Right atrium auricular region (tissue), 2 donors: ENCODE data around the gene MYO9A. TPM values are rescaled to one million over a fixed set of nuclear protein-coding genes. Genes with fewer than 3 reads are reported as not detected.
"Not testable (repeated sequence)": the region's sequence is repeated elsewhere in the genome, so short reads cannot be mapped to it uniquely, and the experiment has no call there.

Experiments used
- DNase-seq: peaks from one replicate; pipeline ENCODE4 v3.0.0-alpha.2; 2019; ENCODE audit warnings: low spot score
- H3K27ac ChIP-seq, 2 donors: fragments of 200-600 bp; sonication (generic); 1 replicate in 1 of 2; 2 replicates in 1 of 2; pipeline ENCODE4 v1.5.1; 2016 to 2019
- H3K27me3 ChIP-seq, 2 donors: fragments of 200-600 bp; sonication (generic); one replicate each; pipeline versions ENCODE4 v1.5.1 to v1.6.0; 2017 to 2019
- H3K36me3 ChIP-seq: fragments of 200-600 bp; sonication (generic); one replicate; pipeline ENCODE4 v1.5.1; 2016
- H3K4me1 ChIP-seq, 2 donors: fragments of 200-600 bp; sonication (generic); one replicate each; pipeline versions ENCODE4 v1.5.1 to v1.6.0; 2017 to 2019
- H3K4me3 ChIP-seq, 2 donors: fragments of 200-600 bp; sonication (generic); 1 replicate in 1 of 2; 2 replicates in 1 of 2; pipeline ENCODE4 v1.5.1; 2017 to 2019; ENCODE audit warnings: mild to moderate bottlenecking in 1 of 2, moderate library complexity in 1 of 2
- H3K9me3 ChIP-seq, 2 donors: fragments of 200-600 bp; sonication (generic); one replicate each; pipeline ENCODE4 v1.5.1; 2019
- total RNA-seq, 2 donors: library from RNA; depleted of rRNA; stranded (reverse); fragments of >200 nt; gene quantifications; one replicate each; pipeline ENCODE4 v1.1.0, GENCODE V29; 2016
- TF ChIP-seq, protein P1 (sequence below), 2 donors: fragments of 200-600 bp; sonication (generic); IDR thresholded peaks; one replicate each; pipeline ENCODE4 v1.5.1; 2019; ENCODE audit warnings: antibody characterized with exemption in 2 of 2

The MYO9A gene
- total RNA-seq, 2 donors from 2014 or later, result 23.4 to 24.1 TPM

GRCh38 chr15:72057548-72058091, 60.3 kb downstream of the MYO9A start:
- H3K36me3 ChIP-seq, result no peaks in the 10 kb centered on the region
- H3K9me3 ChIP-seq, result no peaks in the 10 kb centered on the region
- no peak overlapping the region for H3K27ac ChIP-seq
- H3K4me1 ChIP-seq, result no peaks in the 10 kb centered on the region
- no peak for DNase-seq
- no peak overlapping the region for H3K4me3 ChIP-seq
- no peaks in the 10 kb centered on the region for H3K27me3 ChIP-seq
- TF ChIP-seq, protein P1, sequence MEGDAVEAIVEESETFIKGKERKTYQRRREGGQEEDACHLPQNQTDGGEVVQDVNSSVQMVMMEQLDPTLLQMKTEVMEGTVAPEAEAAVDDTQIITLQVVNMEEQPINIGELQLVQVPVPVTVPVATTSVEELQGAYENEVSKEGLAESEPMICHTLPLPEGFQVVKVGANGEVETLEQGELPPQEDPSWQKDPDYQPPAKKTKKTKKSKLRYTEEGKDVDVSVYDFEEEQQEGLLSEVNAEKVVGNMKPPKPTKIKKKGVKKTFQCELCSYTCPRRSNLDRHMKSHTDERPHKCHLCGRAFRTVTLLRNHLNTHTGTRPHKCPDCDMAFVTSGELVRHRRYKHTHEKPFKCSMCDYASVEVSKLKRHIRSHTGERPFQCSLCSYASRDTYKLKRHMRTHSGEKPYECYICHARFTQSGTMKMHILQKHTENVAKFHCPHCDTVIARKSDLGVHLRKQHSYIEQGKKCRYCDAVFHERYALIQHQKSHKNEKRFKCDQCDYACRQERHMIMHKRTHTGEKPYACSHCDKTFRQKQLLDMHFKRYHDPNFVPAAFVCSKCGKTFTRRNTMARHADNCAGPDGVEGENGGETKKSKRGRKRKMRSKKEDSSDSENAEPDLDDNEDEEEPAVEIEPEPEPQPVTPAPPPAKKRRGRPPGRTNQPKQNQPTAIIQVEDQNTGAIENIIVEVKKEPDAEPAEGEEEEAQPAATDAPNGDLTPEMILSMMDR (IDR thresholded peaks at IDR 0.05), result no peak

DNA sequence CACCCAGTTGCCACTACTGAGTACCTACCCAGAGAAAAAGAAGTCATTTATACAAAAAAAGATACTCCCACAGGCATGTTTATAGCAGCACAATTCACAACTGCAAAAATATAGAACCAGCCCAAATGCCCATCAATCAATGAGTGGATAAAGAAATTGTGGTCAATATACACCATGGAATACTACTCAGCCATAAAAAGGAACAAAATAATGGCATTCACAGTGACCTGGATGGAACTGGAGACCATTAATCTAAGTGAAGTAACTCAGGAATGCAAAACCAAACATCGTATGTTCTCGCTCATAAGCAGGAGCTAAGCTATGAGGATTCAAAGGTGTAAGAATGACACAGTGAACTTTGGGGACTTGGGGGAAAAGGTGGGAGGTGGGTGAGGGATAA, 61.7 kb downstream of the MYO9A start:
- DNase-seq, result not testable (repeated sequence)

DNA sequence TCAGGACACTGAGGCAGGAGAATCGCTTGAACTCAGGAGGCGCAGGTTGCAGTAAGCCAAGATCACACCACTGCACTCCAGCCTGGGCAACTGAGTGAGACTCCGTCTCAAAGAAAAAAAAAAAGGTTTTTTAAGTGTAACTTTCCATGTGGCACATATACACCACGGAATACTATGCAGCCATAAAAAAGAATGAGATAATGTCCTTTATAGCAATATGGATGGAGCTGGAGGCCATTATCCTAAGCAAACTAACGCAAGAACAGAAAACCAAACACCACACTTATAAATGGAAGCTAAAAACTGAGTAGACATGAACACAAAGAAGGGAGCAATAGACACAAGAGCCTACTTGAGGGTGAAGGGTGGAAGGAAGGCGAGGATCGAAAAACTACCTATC, 64.7 kb downstream of the MYO9A start:
- not testable (repeated sequence) for H3K4me3 ChIP-seq, H3K9me3 ChIP-seq, H3K27me3 ChIP-seq, H3K36me3 ChIP-seq, H3K4me1 ChIP-seq, DNase-seq, H3K27ac ChIP-seq

More for the DNA sequence above, 61.7 kb downstream of the MYO9A start:
- H3K27me3 ChIP-seq, H3K4me3 ChIP-seq, H3K36me3 ChIP-seq, H3K4me1 ChIP-seq, H3K27ac ChIP-seq, H3K9me3 ChIP-seq: not testable (repeated sequence)

- Histone ChIP-seq H3K4me1 (peaks cover 0 to 11% of the 10 kb centered on the region in 2 donors), H3K27ac (no peak overlapping the region), H3K36me3 (peaks cover 4% of the 10 kb centered on the region), H3K9me3 (no peaks in the 10 kb centered on the region), H3K27me3 (no peaks in the 10 kb centered on the region), H3K4me3 (no peak overlapping the region)
- TF ChIP-seq, protein P1 (IDR thresholded peaks at IDR 0.05), result no peak
- DNase-seq, result no peak
Observed at GRCh38 chr15:72050700-72051099, 67.2 kb downstream of the MYO9A start.

- TF ChIP-seq, protein P1 (IDR thresholded peaks at IDR 0.05), result no peak
- Histone ChIP-seq H3K4me3 (no peak overlapping the region), H3K27ac (no peak overlapping the region), H3K4me1 (peaks cover 0 to 11% of the 10 kb centered on the region in 2 donors), H3K36me3 (peaks cover 9% of the 10 kb centered on the region), H3K9me3 (no peaks in the 10 kb centered on the region), H3K27me3 (no peaks in the 10 kb centered on the region)
- no peak for DNase-seq
Observed at GRCh38 chr15:72047020-72047419, 70.9 kb downstream of the MYO9A start.

DNA sequence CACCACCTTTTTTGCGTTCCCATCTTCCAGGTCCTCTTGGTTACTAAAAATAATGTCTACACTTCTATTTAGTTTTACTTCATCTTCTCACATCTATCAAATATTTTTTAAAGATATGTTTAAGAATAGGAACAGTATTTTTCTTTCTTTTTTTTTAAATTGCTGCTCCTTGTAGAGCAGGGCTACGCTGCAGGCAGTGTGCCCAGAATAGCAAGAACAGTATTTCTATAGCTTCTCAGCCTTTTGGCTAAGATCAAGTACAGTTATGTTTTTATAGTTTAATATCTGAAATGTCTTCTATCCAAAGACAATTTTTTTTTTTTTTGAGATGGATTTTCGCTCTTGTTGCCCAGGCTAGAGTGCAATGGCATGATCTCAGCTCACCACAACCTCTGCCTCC, 73.0 kb downstream of the MYO9A start:
- TF ChIP-seq, protein P1 (IDR thresholded peaks at IDR 0.05), result no peak
- Histone ChIP-seq H3K27ac (no peak overlapping the region), H3K9me3 (no peaks in the 10 kb centered on the region), H3K4me1 (peaks cover 0 to 11% of the 10 kb centered on the region in 2 donors), H3K27me3 (no peaks in the 10 kb centered on the region), H3K4me3 (no peak overlapping the region), H3K36me3 (peaks cover 9% of the 10 kb centered on the region)
- no peak for DNase-seq

DNA sequence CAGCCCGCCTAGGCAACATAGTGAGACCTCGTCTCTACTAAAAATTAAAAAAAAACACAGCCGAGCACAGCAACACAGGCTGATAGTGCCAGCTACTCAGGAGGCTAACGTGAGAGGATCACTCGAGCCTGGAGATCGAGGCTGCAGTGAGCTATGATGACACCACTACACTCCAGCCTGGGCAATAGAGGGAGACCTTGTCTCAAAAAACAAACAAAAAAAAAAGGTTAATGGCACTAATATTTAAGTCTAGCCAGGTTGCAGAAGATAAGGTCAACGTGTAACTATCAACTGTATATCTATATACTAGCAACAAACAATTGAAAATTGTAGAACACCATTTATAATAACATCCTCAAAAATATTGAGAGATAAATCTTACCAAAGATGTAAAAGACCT, 75.1 kb downstream of the MYO9A start:
- Histone ChIP-seq H3K27ac (no peak overlapping the region), H3K4me3 (no peak overlapping the region), H3K36me3 (peaks cover 9% of the 10 kb centered on the region), H3K4me1 (peaks cover 0 to 6% of the 10 kb centered on the region in 2 donors), H3K9me3 (no peaks in the 10 kb centered on the region), H3K27me3 (no peaks in the 10 kb centered on the region)
- TF ChIP-seq, protein P1 (IDR thresholded peaks at IDR 0.05), result no peak
- DNase-seq, result no peak
